Ishikawa (cell line): Measurements from ENCODE around the gene NUMB.

Experiments
- CEBPB ChIP-seq: IDR thresholded peaks from 2 replicates; pipeline ENCODE4 v1.6.1; 2012
- CREB1 ChIP-seq: IDR thresholded peaks from 2 replicates; pipeline ENCODE4 v1.6.1; 2012; ENCODE audit warnings: low read depth
- EGR1 ChIP-seq: IDR thresholded peaks from 2 replicates; pipeline ENCODE4 v1.6.1; 2012
- EP300 ChIP-seq: IDR thresholded peaks from 2 replicates; pipeline ENCODE4 v1.6.1; 2012; ENCODE audit warnings: borderline replicate concordance
- FOXM1 ChIP-seq: IDR thresholded peaks from 2 replicates; pipeline ENCODE4 v1.6.1; 2012; ENCODE audit warnings: low read depth, borderline replicate concordance
- MAX ChIP-seq: IDR thresholded peaks from 2 replicates; pipeline ENCODE4 v1.6.1; 2012
- NFIC ChIP-seq: IDR thresholded peaks from 2 replicates; pipeline ENCODE4 v1.6.1; 2012
- RAD21 ChIP-seq: IDR thresholded peaks from 2 replicates; pipeline ENCODE4 v1.6.1; 2012; ENCODE audit warnings: low read depth
- REST ChIP-seq: IDR thresholded peaks from 2 replicates; pipeline ENCODE4 v1.6.1; 2012; ENCODE audit warnings: low read depth, mild to moderate bottlenecking
- TAF1 ChIP-seq: IDR thresholded peaks from 2 replicates; pipeline ENCODE4 v1.6.1; 2012; ENCODE audit warnings: low read depth, mild to moderate bottlenecking
- TCF12 ChIP-seq: IDR thresholded peaks from 2 replicates; pipeline ENCODE4 v1.6.1; 2012; ENCODE audit warnings: low read depth
- TEAD4 ChIP-seq: IDR thresholded peaks from 2 replicates; pipeline ENCODE4 v1.6.1; 2012
- USF1 ChIP-seq: IDR thresholded peaks from 2 replicates; pipeline ENCODE4 v1.6.1; 2012
- YY1 ChIP-seq: IDR thresholded peaks from 2 replicates; pipeline ENCODE4 v1.6.1; 2012; ENCODE audit warnings: low read depth
- ZBTB7A ChIP-seq: IDR thresholded peaks from 2 replicates; pipeline ENCODE4 v1.6.1; 2012; ENCODE audit warnings: low read depth

NUMB gene

GRCh38 chr14:73376585-73376984 lies 81.8 kb downstream of the NUMB start:
- TF ChIP-seq REST: no peak
- no peak for TF ChIP-seq TAF1
- TF ChIP-seq CEBPB: no peak
- no peak for TF ChIP-seq ZBTB7A
- TF ChIP-seq EP300: no peak
- TF ChIP-seq NFIC: no peak
- TF ChIP-seq YY1: no peak
- TF ChIP-seq TCF12: no peak
- TF ChIP-seq RAD21: no peak
- no peak for TF ChIP-seq EGR1
- no peak for TF ChIP-seq MAX
- TF ChIP-seq FOXM1: no peak

GRCh38 chr14:73375861-73376260 lies 82.5 kb downstream of the NUMB start:
- no peak for TF ChIP-seq CREB1

- TF ChIP-seq TAF1 (no peak), TEAD4 (no peak), USF1 (no peak), EP300 (no peak), EGR1 (no peak), MAX (no peak), CEBPB (no peak), REST (no peak), FOXM1 (no peak), NFIC (no peak), RAD21 (no peak), YY1 (no peak), ZBTB7A (no peak), TCF12 (no peak), CREB1 (no peak)
These were observed 84.1 kb downstream of the NUMB start for GRCh38 chr14:73374218-73374617.

GRCh38 chr14:73372529-73372928 lies 85.8 kb downstream of the NUMB start:
- no peak for TF ChIP-seq USF1
- no peak for TF ChIP-seq EGR1
- TF ChIP-seq MAX: no peak
- no peak for TF ChIP-seq REST
- no peak for TF ChIP-seq YY1
- no peak for TF ChIP-seq TAF1
- TF ChIP-seq RAD21: no peak
- no peak for TF ChIP-seq CREB1
- TF ChIP-seq EP300: no peak
- TF ChIP-seq TEAD4: no peak
- TF ChIP-seq FOXM1: no peak
- no peak for TF ChIP-seq TCF12
- no peak for TF ChIP-seq NFIC
- TF ChIP-seq CEBPB: no peak
- TF ChIP-seq ZBTB7A: no peak

- no peak for TF ChIP-seq TCF12
- TF ChIP-seq CREB1: no peak
- no peak for TF ChIP-seq EGR1
- TF ChIP-seq NFIC: no peak
- TF ChIP-seq EP300: no peak
- no peak for TF ChIP-seq YY1
- TF ChIP-seq ZBTB7A: no peak
- TF ChIP-seq TEAD4: no peak
- no peak for TF ChIP-seq USF1
- TF ChIP-seq REST: no peak
- no peak for TF ChIP-seq TAF1
- TF ChIP-seq MAX: no peak
These were observed 87.8 kb downstream of the NUMB start for GRCh38 chr14:73370561-73370960.
